DOHH2 (cell line): ENCODE results near the gene SLCO3A1.

Source experiments
- CTCF ChIP-seq: fragments of 200-600 bp; sonication (generic); IDR thresholded peaks from one replicate; pipeline ENCODE4 v1.5.1; 2014; ENCODE audit warnings: antibody characterized with exemption, mild to moderate bottlenecking, low read depth, low read length; ENCODE audit not compliant: poor library complexity, severe bottlenecking
- EZH2phosphoT487 ChIP-seq: fragments of 200-600 bp; sonication (generic); IDR thresholded peaks from 2 replicates; pipeline ENCODE4 v1.6.1; 2017; ENCODE audit warnings: borderline replicate concordance, mild to moderate bottlenecking, antibody characterized with exemption, low read length, moderate library complexity, mixed read lengths

- TF ChIP-seq CTCF (no peak), EZH2phosphoT487 (no peak)
Measured at GRCh38 chr15:92117261-92117731, 263.8 kb downstream of the SLCO3A1 start.
